ENCODE measurements around the gene EBF4. TPM values are rescaled to one million over a fixed set of nuclear protein-coding genes. Genes with fewer than 3 reads are reported as not detected.

EBF4 gene
- total RNA-seq, 1 donor from 2014 or later, result 11.4 TPM

DNA sequence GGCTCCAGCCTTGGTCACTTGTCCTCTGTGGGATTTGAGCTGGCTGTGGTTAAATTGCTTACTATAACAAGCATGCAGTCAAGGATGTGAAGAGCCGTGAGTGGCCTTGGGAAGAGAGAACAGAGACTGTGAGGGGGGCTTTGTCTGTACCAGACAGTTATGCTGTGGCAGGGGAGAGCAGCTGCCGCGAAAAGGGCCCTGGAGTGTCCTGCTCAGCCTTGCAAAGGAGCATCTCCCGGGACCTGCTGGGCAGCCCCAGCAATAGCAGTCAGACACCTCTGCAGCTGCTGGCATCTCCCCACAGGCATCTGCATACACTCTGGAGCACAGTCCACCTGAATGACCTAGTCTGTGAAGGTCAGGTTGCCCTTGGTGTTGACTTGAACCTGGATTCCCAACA lies 6.3 kb downstream of the EBF4 start:
- DNase-seq (ENCODE audit: low spot score), result peak; percentile 61
- TF ChIP-seq, protein P1, sequence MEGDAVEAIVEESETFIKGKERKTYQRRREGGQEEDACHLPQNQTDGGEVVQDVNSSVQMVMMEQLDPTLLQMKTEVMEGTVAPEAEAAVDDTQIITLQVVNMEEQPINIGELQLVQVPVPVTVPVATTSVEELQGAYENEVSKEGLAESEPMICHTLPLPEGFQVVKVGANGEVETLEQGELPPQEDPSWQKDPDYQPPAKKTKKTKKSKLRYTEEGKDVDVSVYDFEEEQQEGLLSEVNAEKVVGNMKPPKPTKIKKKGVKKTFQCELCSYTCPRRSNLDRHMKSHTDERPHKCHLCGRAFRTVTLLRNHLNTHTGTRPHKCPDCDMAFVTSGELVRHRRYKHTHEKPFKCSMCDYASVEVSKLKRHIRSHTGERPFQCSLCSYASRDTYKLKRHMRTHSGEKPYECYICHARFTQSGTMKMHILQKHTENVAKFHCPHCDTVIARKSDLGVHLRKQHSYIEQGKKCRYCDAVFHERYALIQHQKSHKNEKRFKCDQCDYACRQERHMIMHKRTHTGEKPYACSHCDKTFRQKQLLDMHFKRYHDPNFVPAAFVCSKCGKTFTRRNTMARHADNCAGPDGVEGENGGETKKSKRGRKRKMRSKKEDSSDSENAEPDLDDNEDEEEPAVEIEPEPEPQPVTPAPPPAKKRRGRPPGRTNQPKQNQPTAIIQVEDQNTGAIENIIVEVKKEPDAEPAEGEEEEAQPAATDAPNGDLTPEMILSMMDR (IDR thresholded peaks at IDR 0.05), result no peak
- Mint-ChIP-seq H3K9me3 (ENCODE audit: low read depth) (no peaks in the 10 kb centered on the region), H3K4me3 (ENCODE audit: unreplicated experiment) (no peak overlapping the region), H3K4me1 (ENCODE audit: low read depth) (peaks cover 4% of the 10 kb centered on the region), H3K36me3 (ENCODE audit: low read depth) (peaks cover 3% of the 10 kb centered on the region), H3K27me3 (ENCODE audit: low read depth) (peaks cover 48% of the 10 kb centered on the region), H3K27ac (ENCODE audit: unreplicated experiment) (no peak overlapping the region)

- Mint-ChIP-seq H3K4me3 (ENCODE audit: unreplicated experiment) (no peak overlapping the region), H3K27me3 (ENCODE audit: low read depth) (peaks cover 45% of the 10 kb centered on the region)
- DNase-seq (ENCODE audit: low spot score), result no peak
These were observed 7.3 kb downstream of the EBF4 start for GRCh38 chr20:2699775-2700413.

DNA sequence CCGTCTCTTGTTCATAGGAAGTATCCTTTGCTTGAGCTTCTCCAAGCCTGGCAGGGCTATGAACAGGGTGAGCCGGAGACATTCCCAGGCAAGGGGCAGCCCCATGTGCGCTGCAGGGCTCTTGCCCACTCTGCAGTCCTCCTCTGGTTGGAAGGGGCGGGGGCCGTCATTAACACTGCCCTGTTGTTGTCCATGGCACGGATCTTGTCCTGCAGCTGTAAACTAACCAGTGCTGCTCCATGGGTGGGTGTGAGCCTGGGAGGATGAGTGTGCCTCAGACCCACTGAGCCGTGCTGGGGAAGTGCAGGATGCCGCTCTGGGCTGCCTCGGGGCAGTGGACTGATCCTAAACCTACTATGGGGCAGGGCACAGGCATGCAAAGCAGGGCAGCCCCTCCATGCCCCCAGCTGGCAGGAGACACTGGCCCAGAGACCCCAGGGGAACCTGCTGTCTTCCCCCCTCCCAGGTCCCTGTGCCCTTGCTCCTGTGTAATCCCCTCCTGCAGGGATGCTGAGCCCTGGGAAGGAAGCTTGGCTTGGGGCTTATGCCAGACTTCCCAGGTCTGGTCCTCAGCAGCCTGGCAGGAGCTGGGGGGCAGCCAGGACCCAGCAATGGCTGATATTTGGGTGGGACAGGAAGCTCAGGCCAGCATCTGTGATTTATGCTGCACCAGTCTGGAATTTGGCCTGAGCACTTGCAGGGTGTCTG lies 8.5 kb downstream of the EBF4 start:
- Mint-ChIP-seq H3K36me3 (ENCODE audit: low read depth) (peaks cover 5% of the 10 kb centered on the region), H3K27me3 (ENCODE audit: low read depth) (peaks cover 38% of the 10 kb centered on the region), H3K4me1 (ENCODE audit: low read depth) (no peaks in the 10 kb centered on the region), H3K27ac (ENCODE audit: unreplicated experiment) (no peak overlapping the region), H3K4me3 (ENCODE audit: unreplicated experiment) (no peak overlapping the region), H3K9me3 (ENCODE audit: low read depth) (no peaks in the 10 kb centered on the region)
- TF ChIP-seq, protein P1 (IDR thresholded peaks at IDR 0.05), result no peak
- DNase-seq (ENCODE audit: low spot score), result peak; percentile 86

More at GRCh38 chr20:2699775-2700413, 7.3 kb downstream of the EBF4 start:
- peaks cover 5% of the 10 kb centered on the region for H3K36me3 Mint-ChIP-seq (ENCODE audit: low read depth)
- H3K4me1 Mint-ChIP-seq (ENCODE audit: low read depth), result peaks cover 1% of the 10 kb centered on the region
- H3K27ac Mint-ChIP-seq (ENCODE audit: unreplicated experiment), result no peak overlapping the region
- TF ChIP-seq, protein P1 (IDR thresholded peaks at IDR 0.05), result no peak
- no peaks in the 10 kb centered on the region for H3K9me3 Mint-ChIP-seq (ENCODE audit: low read depth)

GRCh38 chr20:2701671-2702081 lies 9.1 kb downstream of the EBF4 start:
- no peaks in the 10 kb centered on the region for H3K9me3 Mint-ChIP-seq (ENCODE audit: low read depth)
- peak; percentile 42 for DNase-seq (ENCODE audit: low spot score)
- H3K4me3 Mint-ChIP-seq (ENCODE audit: unreplicated experiment), result no peak overlapping the region
- H3K36me3 Mint-ChIP-seq (ENCODE audit: low read depth), result peaks cover 5% of the 10 kb centered on the region
- no peak overlapping the region for H3K27ac Mint-ChIP-seq (ENCODE audit: unreplicated experiment)
- TF ChIP-seq, protein P1 (IDR thresholded peaks at IDR 0.05), result no peak
- peaks cover 41% of the 10 kb centered on the region for H3K27me3 Mint-ChIP-seq (ENCODE audit: low read depth)
- H3K4me1 Mint-ChIP-seq (ENCODE audit: low read depth), result no peaks in the 10 kb centered on the region

DNA sequence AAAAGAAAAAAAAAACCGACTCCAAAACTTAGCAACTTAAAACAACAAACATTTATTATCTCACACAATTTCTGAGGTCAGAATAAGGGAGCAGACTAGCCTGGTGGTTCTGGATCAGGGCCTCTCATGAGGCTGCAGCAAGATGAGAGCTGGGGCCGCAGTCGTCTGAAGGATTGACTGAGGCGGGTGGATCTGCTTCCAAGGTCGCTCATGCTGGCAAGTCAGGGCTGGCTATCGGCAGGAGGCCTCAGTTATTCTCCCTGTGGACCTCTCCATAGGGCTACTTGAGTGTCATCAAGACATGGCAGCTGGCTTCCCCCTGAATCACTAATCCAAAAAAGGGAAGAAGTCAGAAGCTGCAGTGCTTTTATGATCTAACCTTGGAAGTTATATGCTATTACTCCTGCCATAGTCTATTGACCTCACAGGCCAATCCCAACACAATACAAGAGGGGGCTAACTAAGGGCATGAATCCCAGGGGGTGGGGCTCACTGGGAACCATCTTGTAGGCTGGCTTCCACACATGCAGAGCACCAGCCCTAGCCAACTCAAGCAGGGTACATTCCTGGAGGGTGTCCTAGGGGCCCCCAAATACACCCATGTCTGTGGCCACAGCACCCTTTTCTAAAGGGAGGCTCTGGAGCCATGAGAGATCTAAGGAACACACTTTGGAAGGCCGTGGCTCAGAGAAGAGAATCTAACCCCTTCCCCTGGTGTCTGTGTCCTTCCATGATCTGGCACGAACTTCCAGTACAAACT lies 11.3 kb downstream of the EBF4 start:
- Mint-ChIP-seq H3K27ac (ENCODE audit: unreplicated experiment) (no peak overlapping the region), H3K36me3 (ENCODE audit: low read depth) (peaks cover 5% of the 10 kb centered on the region), H3K4me1 (ENCODE audit: low read depth) (no peaks in the 10 kb centered on the region), H3K4me3 (ENCODE audit: unreplicated experiment) (no peak overlapping the region), H3K9me3 (ENCODE audit: low read depth) (no peaks in the 10 kb centered on the region), H3K27me3 (ENCODE audit: low read depth) (peaks cover 38% of the 10 kb centered on the region)
- TF ChIP-seq, protein P1 (IDR thresholded peaks at IDR 0.05), result no peak
- peak; percentile 63 for DNase-seq (ENCODE audit: low spot score)
